ENCODE data around the gene BRCA1.
"Not testable (repeated sequence)": the region's sequence is repeated elsewhere in the genome, so short reads cannot be mapped to it uniquely, and the experiment has no call there.

BRCA1 gene

GRCh38 chr17:43136574-43136973, 11.4 kb upstream of the BRCA1 start:
- DNase-seq, result peak; percentile 9
- in situ Hi-C loops (cut with MboI; ENCODE audit: low pct_unique_long_range_greater_than_20kb, low sequenced_read_pairs), result not testable (repeated sequence)

GRCh38 chr17:43135454-43135819, 10.3 kb upstream of the BRCA1 start:
- DNase-seq, result no peak
- in situ Hi-C loops (cut with MboI; ENCODE audit: low pct_unique_long_range_greater_than_20kb, low sequenced_read_pairs), result no loop called here

- DNase-seq, result no peak
- in situ Hi-C loops (cut with MboI; ENCODE audit: low pct_unique_long_range_greater_than_20kb, low sequenced_read_pairs), result no loop called here
Measured at GRCh38 chr17:43134774-43135453, 9.8 kb upstream of the BRCA1 start.

GRCh38 chr17:43133439-43133838, 8.3 kb upstream of the BRCA1 start:
- DNase-seq; in situ Hi-C loops (cut with MboI; ENCODE audit: low pct_unique_long_range_greater_than_20kb, low sequenced_read_pairs): not testable (repeated sequence)

GRCh38 chr17:43132117-43132516, 7.0 kb upstream of the BRCA1 start:
- in situ Hi-C loops (cut with MboI; ENCODE audit: low pct_unique_long_range_greater_than_20kb, low sequenced_read_pairs), result no loop called here
- no peak for DNase-seq

GRCh38 chr17:43129671-43130010, 4.5 kb upstream of the BRCA1 start:
- DNase-seq, result no peak
- in situ Hi-C loops (cut with MboI; ENCODE audit: low pct_unique_long_range_greater_than_20kb, low sequenced_read_pairs), result no loop called here

- DNase-seq; in situ Hi-C loops (cut with MboI; ENCODE audit: low pct_unique_long_range_greater_than_20kb, low sequenced_read_pairs): not testable (repeated sequence)
Measured at GRCh38 chr17:43127333-43127876, 2.2 kb upstream of the BRCA1 start.

GRCh38 chr17:43126911-43127290, 1.7 kb upstream of the BRCA1 start:
- in situ Hi-C loops (cut with MboI; ENCODE audit: low pct_unique_long_range_greater_than_20kb, low sequenced_read_pairs), result no loop called here
- DNase-seq, result no peak

- no peak for DNase-seq
- in situ Hi-C loops (cut with MboI; ENCODE audit: low pct_unique_long_range_greater_than_20kb, low sequenced_read_pairs), result no loop called here
Measured at GRCh38 chr17:43125967-43126910, 1.1 kb upstream of the BRCA1 start.

- in situ Hi-C loops (cut with MboI; ENCODE audit: low pct_unique_long_range_greater_than_20kb, low sequenced_read_pairs), result no loop called here
- no peak for DNase-seq
Measured at GRCh38 chr17:43118679-43119615, 6.2 kb downstream of the BRCA1 start.

- no peak for DNase-seq
- in situ Hi-C loops (cut with MboI; ENCODE audit: low pct_unique_long_range_greater_than_20kb, low sequenced_read_pairs), result no loop called here
Measured at GRCh38 chr17:43114151-43114552, 11.0 kb downstream of the BRCA1 start.

- no peak for DNase-seq
- in situ Hi-C loops (cut with MboI; ENCODE audit: low pct_unique_long_range_greater_than_20kb, low sequenced_read_pairs), result no loop called here
Measured at GRCh38 chr17:43106552-43106951, 18.6 kb downstream of the BRCA1 start.

- no peak for DNase-seq
- in situ Hi-C loops (cut with MboI; ENCODE audit: low pct_unique_long_range_greater_than_20kb, low sequenced_read_pairs), result no loop called here
Measured at GRCh38 chr17:43105146-43105545, 20.0 kb downstream of the BRCA1 start.

- no peak for DNase-seq
- in situ Hi-C loops (cut with MboI; ENCODE audit: low pct_unique_long_range_greater_than_20kb, low sequenced_read_pairs), result no loop called here
Measured at GRCh38 chr17:43104665-43105064, 20.5 kb downstream of the BRCA1 start.

- in situ Hi-C loops (cut with MboI; ENCODE audit: low pct_unique_long_range_greater_than_20kb, low sequenced_read_pairs), result not testable (repeated sequence)
Measured at GRCh38 chr17:43095364-43095763, 29.8 kb downstream of the BRCA1 start.

GRCh38 chr17:43094129-43094835, 30.9 kb downstream of the BRCA1 start:
- in situ Hi-C loops (cut with MboI; ENCODE audit: low pct_unique_long_range_greater_than_20kb, low sequenced_read_pairs), result no loop called here
- DNase-seq, result no peak

More at GRCh38 chr17:43095364-43095763, 29.8 kb downstream of the BRCA1 start:
- not testable (repeated sequence) for DNase-seq

GRCh38 chr17:43092901-43093300, 32.3 kb downstream of the BRCA1 start:
- DNase-seq, result no peak
- in situ Hi-C loops (cut with MboI; ENCODE audit: low pct_unique_long_range_greater_than_20kb, low sequenced_read_pairs), result no loop called here

- in situ Hi-C loops (cut with MboI; ENCODE audit: low pct_unique_long_range_greater_than_20kb, low sequenced_read_pairs), result no loop called here
Measured at GRCh38 chr17:43090022-43090421, 35.1 kb downstream of the BRCA1 start.

GRCh38 chr17:43085474-43085873, 39.7 kb downstream of the BRCA1 start:
- DNase-seq, result no peak
- in situ Hi-C loops (cut with MboI; ENCODE audit: low pct_unique_long_range_greater_than_20kb, low sequenced_read_pairs), result no loop called here

More at GRCh38 chr17:43090022-43090421, 35.1 kb downstream of the BRCA1 start:
- no peak for DNase-seq
